ENCODE data around the gene ZNF831.

DNA sequence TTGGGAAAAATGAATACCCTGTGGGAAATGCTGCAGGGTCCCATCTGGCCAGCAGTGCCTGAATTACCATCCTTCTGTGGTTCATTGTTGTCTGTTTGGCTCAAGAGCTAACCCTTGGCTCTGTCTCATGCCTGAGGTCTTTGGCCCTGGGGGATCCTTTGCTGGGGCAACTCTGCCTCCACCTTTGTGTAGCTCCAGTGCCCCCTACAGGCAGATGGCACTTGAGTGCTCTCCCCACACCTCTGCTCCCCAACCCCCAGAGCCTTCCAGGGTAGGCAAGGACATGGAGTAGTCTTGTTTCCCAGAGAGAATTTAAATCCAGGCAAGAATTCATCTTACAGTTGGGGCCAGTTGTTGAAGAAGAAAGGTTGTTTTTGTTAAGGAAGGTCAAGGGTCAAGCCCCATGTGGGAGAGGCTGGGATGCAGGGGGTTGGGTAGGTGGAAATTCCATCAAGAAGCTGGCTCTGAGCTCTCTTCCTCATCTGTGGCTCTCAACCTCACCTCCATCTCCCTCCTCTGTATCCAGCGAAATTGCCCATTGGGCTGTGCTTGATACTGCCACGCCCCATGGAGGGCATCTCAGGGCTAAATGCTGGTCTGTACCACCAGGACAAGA lies 44.2 kb downstream of the ZNF831 start:
- no peak for TF ChIP-seq POLR2AphosphoS5 (IDR thresholded peaks at IDR 0.05; ENCODE audit: low read depth, low read length)
- TF ChIP-seq, protein P1, sequence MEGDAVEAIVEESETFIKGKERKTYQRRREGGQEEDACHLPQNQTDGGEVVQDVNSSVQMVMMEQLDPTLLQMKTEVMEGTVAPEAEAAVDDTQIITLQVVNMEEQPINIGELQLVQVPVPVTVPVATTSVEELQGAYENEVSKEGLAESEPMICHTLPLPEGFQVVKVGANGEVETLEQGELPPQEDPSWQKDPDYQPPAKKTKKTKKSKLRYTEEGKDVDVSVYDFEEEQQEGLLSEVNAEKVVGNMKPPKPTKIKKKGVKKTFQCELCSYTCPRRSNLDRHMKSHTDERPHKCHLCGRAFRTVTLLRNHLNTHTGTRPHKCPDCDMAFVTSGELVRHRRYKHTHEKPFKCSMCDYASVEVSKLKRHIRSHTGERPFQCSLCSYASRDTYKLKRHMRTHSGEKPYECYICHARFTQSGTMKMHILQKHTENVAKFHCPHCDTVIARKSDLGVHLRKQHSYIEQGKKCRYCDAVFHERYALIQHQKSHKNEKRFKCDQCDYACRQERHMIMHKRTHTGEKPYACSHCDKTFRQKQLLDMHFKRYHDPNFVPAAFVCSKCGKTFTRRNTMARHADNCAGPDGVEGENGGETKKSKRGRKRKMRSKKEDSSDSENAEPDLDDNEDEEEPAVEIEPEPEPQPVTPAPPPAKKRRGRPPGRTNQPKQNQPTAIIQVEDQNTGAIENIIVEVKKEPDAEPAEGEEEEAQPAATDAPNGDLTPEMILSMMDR (IDR thresholded peaks at IDR 0.05), result peak; percentile 37
- no peak for TF ChIP-seq ELF1 (IDR thresholded peaks at IDR 0.05)
